GM12891 (cell line): ENCODE data around the gene FARP2.

Experiments used
- POLR2A ChIP-seq: IDR thresholded peaks from 2 replicates; pipeline ENCODE4 v1.6.1; 2011; ENCODE audit warnings: low read depth, low read length, control low read depth
- POLR2AphosphoS5 ChIP-seq: IDR thresholded peaks from 2 replicates; pipeline ENCODE4 v1.6.1; 2011; ENCODE audit warnings: low read depth, low read length, control low read depth
- SPI1 ChIP-seq: IDR thresholded peaks from 2 replicates; pipeline ENCODE4 v1.6.1; 2011; ENCODE audit warnings: low read depth, low read length, control low read depth
- TAF1 ChIP-seq: IDR thresholded peaks from 2 replicates; pipeline ENCODE4 v1.6.1; 2011; ENCODE audit warnings: low read depth, low read length, control low read depth

- TF ChIP-seq POLR2AphosphoS5 (no peak), POLR2A (no peak), TAF1 (no peak), SPI1 (no peak)
Observed at GRCh38 chr2:241344925-241345651, 11.0 kb upstream of the FARP2 start.
